Uterus (tissue), 4 donors: ENCODE data around the gene CASP10. TPM values are rescaled to one million over a fixed set of nuclear protein-coding genes. Genes with fewer than 3 reads are reported as not detected.

Experiments used
- DNase-seq, 2 donors: peaks; one replicate each; pipeline ENCODE4 v3.0.0-alpha.2; 2019 to 2020
- H3K27ac ChIP-seq, 2 donors: fragments of 200-600 bp; sonication (generic); 1 replicate in 1 of 2; 2 replicates in 1 of 2; pipeline ENCODE4 v1.5.1; 2016 to 2018
- H3K27me3 ChIP-seq, 2 donors: fragments of 200-600 bp; sonication (generic); one replicate each; pipeline ENCODE4 v1.5.1; 2018 to 2019; ENCODE audit warnings: control low read depth in 1 of 2
- H3K36me3 ChIP-seq, 2 donors: fragments of 200-600 bp; sonication (generic); one replicate each; pipeline ENCODE4 v1.5.1; 2019; ENCODE audit warnings: control low read depth in 1 of 2
- H3K4me1 ChIP-seq, 2 donors: fragments of 200-600 bp; sonication (generic); one replicate each; pipeline ENCODE4 v1.5.1; 2018 to 2019; ENCODE audit warnings: control low read depth in 1 of 2
- H3K4me3 ChIP-seq, 2 donors: fragments of 200-600 bp; sonication (generic); 1 replicate in 1 of 2; 2 replicates in 1 of 2; pipeline ENCODE4 v1.5.1; 2018 to 2019; ENCODE audit warnings: mild to moderate bottlenecking in 1 of 2
- H3K9me3 ChIP-seq, 2 donors: fragments of 200-600 bp; sonication (generic); one replicate each; pipeline ENCODE4 v1.5.1; 2019; ENCODE audit warnings: control low read depth in 1 of 2
- POLR2A ChIP-seq, 2 donors: fragments of 450-650 bp; IDR thresholded peaks; one replicate each; pipeline ENCODE4 v1.6.1; 2016; ENCODE audit warnings: antibody characterized with exemption in 2 of 2, mild to moderate bottlenecking in 1 of 2, moderate library complexity in 1 of 2
- intact Hi-C: fragments of 100-400 bp; cut with DNase I; formaldehyde crosslinking; loops from one replicate; pipeline ENCODE4 v1.15.1; 2023; ENCODE audit warnings: low total_unique reads
- total RNA-seq, 4 donors: library from RNA; depleted of rRNA in 3 of 4; stranded (reverse); fragments of >200 nt in 3 of 4; gene quantifications; one replicate each; pipeline versions ENCODE4 v1.1.0 to v1.2.4, GENCODE V29; 2014 to 2023
- TF ChIP-seq, protein P1 (sequence below), 4 experiments: fragments of 200-600 bp in 2 of 4; fragments of 450-650 bp in 2 of 4; sonication (generic) in 2 of 4; IDR thresholded peaks; one replicate each; pipeline ENCODE4 v1.5.1; 2016 to 2019; ENCODE audit warnings: antibody characterized with exemption in 4 of 4, mild to moderate bottlenecking in 2 of 4, moderate library complexity in 1 of 4
- donor health status: DM: yes; HTN: yes; CAD: no.

Gene CASP10
- total RNA-seq, 4 donors from 2014 or later = 1.8 to 21.6 (median 11.7) TPM

DNA sequence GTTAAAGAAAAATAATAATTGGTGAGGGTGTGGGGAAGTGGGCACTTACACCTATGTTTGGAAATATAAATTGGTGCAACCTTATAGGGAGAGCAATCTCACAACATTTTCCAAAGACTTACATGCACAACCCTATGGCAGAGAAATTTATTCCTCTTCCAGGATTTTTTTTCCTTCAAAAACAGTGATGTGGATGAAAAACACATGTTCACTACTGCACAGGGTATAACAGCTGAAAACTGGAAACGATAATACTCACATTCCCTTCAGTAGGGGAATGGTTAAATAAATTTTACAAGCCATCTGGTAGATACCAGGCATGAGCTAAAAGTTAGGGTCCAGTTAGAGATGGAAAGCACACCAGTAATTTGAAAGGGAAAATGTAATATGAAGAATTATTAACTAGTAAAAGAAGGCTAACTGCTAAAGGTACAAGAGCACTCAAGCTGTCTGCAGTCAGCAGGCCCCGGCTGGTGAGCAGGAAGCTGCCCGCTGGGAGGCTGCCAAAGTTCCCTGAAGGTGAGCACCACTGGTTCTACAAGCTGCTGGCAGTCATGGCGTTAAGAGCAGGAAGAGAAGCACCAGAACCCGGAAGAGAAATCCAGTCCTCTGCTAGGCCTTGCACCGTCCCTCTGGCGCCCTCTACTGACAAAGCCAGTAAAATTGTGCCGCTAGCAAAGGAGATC, 49.0 kb downstream of the CASP10 start:
- no peak overlapping the region for H3K4me3 ChIP-seq
- H3K9me3 ChIP-seq = no peaks in the 10 kb centered on the region
- no peak overlapping the region for H3K27ac ChIP-seq
- no peaks in the 10 kb centered on the region for H3K4me1 ChIP-seq
- peak; percentile 71 to 79 for DNase-seq
- TF ChIP-seq, protein P1, sequence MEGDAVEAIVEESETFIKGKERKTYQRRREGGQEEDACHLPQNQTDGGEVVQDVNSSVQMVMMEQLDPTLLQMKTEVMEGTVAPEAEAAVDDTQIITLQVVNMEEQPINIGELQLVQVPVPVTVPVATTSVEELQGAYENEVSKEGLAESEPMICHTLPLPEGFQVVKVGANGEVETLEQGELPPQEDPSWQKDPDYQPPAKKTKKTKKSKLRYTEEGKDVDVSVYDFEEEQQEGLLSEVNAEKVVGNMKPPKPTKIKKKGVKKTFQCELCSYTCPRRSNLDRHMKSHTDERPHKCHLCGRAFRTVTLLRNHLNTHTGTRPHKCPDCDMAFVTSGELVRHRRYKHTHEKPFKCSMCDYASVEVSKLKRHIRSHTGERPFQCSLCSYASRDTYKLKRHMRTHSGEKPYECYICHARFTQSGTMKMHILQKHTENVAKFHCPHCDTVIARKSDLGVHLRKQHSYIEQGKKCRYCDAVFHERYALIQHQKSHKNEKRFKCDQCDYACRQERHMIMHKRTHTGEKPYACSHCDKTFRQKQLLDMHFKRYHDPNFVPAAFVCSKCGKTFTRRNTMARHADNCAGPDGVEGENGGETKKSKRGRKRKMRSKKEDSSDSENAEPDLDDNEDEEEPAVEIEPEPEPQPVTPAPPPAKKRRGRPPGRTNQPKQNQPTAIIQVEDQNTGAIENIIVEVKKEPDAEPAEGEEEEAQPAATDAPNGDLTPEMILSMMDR (IDR thresholded peaks at IDR 0.05) = peak; percentile 44 to 71 (median 60)
- no peak for TF ChIP-seq POLR2A (IDR thresholded peaks at IDR 0.05)
- no peaks in the 10 kb centered on the region for H3K36me3 ChIP-seq
- H3K27me3 ChIP-seq = no peaks in the 10 kb centered on the region
- intact Hi-C loops = no loop called here

DNA sequence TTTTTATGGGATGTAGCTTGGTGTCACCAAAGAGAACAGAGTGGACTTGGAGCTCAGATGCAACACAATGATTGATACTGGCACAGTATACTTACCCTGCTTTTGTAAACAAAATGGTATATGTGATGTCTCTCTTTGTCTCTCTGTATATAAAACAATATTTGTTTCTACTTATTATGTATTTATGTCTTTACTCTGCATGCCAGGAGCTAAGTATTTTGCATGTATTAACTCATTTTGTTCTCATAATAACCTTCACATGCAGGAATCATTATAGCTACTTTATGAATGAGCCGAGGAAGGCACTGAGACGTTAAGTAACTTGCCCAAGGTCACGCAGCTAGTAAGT, 49.5 kb downstream of the CASP10 start:
- no peaks in the 10 kb centered on the region for H3K27me3 ChIP-seq
- H3K4me3 ChIP-seq = no peak overlapping the region
- H3K9me3 ChIP-seq = no peaks in the 10 kb centered on the region
- DNase-seq = no peak
- intact Hi-C loops = no loop called here
- no peaks in the 10 kb centered on the region for H3K4me1 ChIP-seq
- H3K27ac ChIP-seq = no peak overlapping the region
- no peaks in the 10 kb centered on the region for H3K36me3 ChIP-seq
- TF ChIP-seq POLR2A (IDR thresholded peaks at IDR 0.05) = no peak
- TF ChIP-seq, protein P1 (IDR thresholded peaks at IDR 0.05) = no peak

DNA sequence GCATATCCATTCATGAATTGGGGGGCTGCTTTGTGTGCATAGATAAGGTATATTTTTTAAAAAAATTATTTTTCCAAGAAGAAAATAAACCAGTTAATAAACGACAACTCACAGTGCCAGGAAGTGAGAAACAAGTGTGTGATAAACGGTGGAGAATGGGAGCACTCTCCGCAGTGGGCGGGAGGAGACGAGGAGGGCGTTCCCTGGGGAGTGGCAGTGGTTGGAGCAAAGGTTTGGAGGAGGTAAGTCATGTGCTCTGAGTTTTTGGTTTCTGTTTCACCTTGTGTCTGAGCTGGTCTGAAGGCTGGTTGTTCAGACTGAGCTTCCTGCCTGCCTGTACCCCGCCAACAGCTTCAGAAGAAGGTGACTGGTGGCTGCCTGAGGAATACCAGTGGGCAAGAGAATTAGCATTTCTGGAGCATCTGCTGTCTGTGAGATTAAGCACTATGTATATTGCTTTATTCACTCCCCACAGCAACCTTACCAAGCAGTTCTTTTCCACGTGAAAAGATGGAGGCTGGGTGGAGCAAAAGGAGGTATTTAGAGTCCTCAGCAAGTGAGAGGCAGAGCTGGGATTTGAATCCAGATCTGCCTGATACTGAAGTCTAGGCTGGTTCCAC, 50.4 kb downstream of the CASP10 start:
- Histone ChIP-seq H3K4me3 (no peak overlapping the region), H3K36me3 (no peaks in the 10 kb centered on the region), H3K27me3 (no peaks in the 10 kb centered on the region), H3K27ac (peak overlapping the region in 1 of 2 donors; percentile 66), H3K9me3 (no peaks in the 10 kb centered on the region), H3K4me1 (no peaks in the 10 kb centered on the region)
- intact Hi-C loops = no loop called here
- TF ChIP-seq, protein P1 (IDR thresholded peaks at IDR 0.05) = no peak
- peak; percentile 18 to 35 for TF ChIP-seq POLR2A (IDR thresholded peaks at IDR 0.05)
- peak; percentile 39 to 47 for DNase-seq

- no peak overlapping the region for H3K4me3 ChIP-seq
- TF ChIP-seq, protein P1 (IDR thresholded peaks at IDR 0.05) = no peak
- no peak for TF ChIP-seq POLR2A (IDR thresholded peaks at IDR 0.05)
- no peaks in the 10 kb centered on the region for H3K9me3 ChIP-seq
- no peaks in the 10 kb centered on the region for H3K4me1 ChIP-seq
- H3K27ac ChIP-seq = peak overlapping the region in 1 of 2 donors; percentile 66
- DNase-seq = no peak
- H3K36me3 ChIP-seq = no peaks in the 10 kb centered on the region
- intact Hi-C loops = no loop called here
- no peaks in the 10 kb centered on the region for H3K27me3 ChIP-seq
These were observed 51.1 kb downstream of the CASP10 start for GRCh38 chr2:201233812-201234662.
